HepG2 (cell line): ENCODE measurements around the gene PLET1. TPM values are rescaled to one million over a fixed set of nuclear protein-coding genes. Genes with fewer than 3 reads are reported as not detected.

Experiments
- BORCS8-MEF2B ChIP-seq: sonication (generic); formaldehyde crosslinking; IDR thresholded peaks from 2 replicates; pipeline ENCODE4 v1.8.0; 2022; ENCODE audit warnings: mild to moderate bottlenecking, missing genetic modification reagents
- HES4 ChIP-seq: sonication (generic); formaldehyde crosslinking; IDR thresholded peaks from 2 replicates; pipeline ENCODE4 v1.9.0; 2021; ENCODE audit warnings: mild to moderate bottlenecking, missing genetic modification reagents, borderline replicate concordance
- HNF4A ChIP-seq: sonication (generic); formaldehyde crosslinking; IDR thresholded peaks from 2 replicates; pipeline ENCODE4 v1.4.0; 2020; ENCODE audit warnings: missing genetic modification reagents
- HOXA3 ChIP-seq: sonication (generic); formaldehyde crosslinking; IDR thresholded peaks from 2 replicates; pipeline ENCODE4 v1.5.0; 2020; ENCODE audit warnings: missing genetic modification reagents
- MTA1 ChIP-seq: sonication (generic); formaldehyde crosslinking; IDR thresholded peaks from 2 replicates; pipeline ENCODE4 v1.4.0; 2020; ENCODE audit warnings: missing genetic modification reagents, mild to moderate bottlenecking, borderline replicate concordance
- MYC ChIP-seq: sonication (generic); formaldehyde crosslinking; IDR thresholded peaks from 2 replicates; pipeline ENCODE4 v1.9.0; 2021; ENCODE audit warnings: missing genetic modification reagents, borderline replicate concordance
- NAIF1 ChIP-seq: sonication (generic); formaldehyde crosslinking; IDR thresholded peaks from 2 replicates; pipeline ENCODE4 v1.5.0; 2020; ENCODE audit warnings: mild to moderate bottlenecking, missing genetic modification reagents, borderline replicate concordance
- NFRKB ChIP-seq: fragments of 450-650 bp; IDR thresholded peaks from 2 replicates; pipeline ENCODE4 v1.6.1; 2017
- PHF8 ChIP-seq: sonication (generic); formaldehyde crosslinking; IDR thresholded peaks from 2 replicates; pipeline ENCODE4 v1.5.0; 2020; ENCODE audit warnings: missing genetic modification reagents
- RAD21 ChIP-seq: fragments of 450-650 bp; formaldehyde crosslinking; IDR thresholded peaks from 2 replicates; pipeline ENCODE4 v1.5.0; 2020; ENCODE audit warnings: mild to moderate bottlenecking
- REXO4 ChIP-seq: sonication (generic); formaldehyde crosslinking; IDR thresholded peaks from 2 replicates; pipeline ENCODE4 v1.8.0; 2022; ENCODE audit warnings: missing genetic modification reagents, mild to moderate bottlenecking, borderline replicate concordance
- SNAI1 ChIP-seq: sonication (generic); formaldehyde crosslinking; IDR thresholded peaks from 2 replicates; pipeline ENCODE4 v1.5.0; 2020; ENCODE audit warnings: mild to moderate bottlenecking, missing genetic modification reagents, borderline replicate concordance
- TFDP1 ChIP-seq: IDR thresholded peaks from 2 replicates; pipeline ENCODE4 v1.6.1; 2016; ENCODE audit warnings: missing compliant biosample characterization, missing genetic modification reagents, borderline replicate concordance
- UBTF ChIP-seq: sonication (generic); formaldehyde crosslinking; IDR thresholded peaks from 2 replicates; pipeline ENCODE4 v1.4.0; 2020; ENCODE audit warnings: mild to moderate bottlenecking, missing genetic modification reagents
- YEATS4 ChIP-seq: sonication (generic); formaldehyde crosslinking; IDR thresholded peaks from 2 replicates; pipeline ENCODE4 v1.4.0; 2020; ENCODE audit warnings: missing genetic modification reagents, borderline replicate concordance
- ZNF143 ChIP-seq: sonication (generic); formaldehyde crosslinking; IDR thresholded peaks from 2 replicates; pipeline ENCODE4 v1.4.0; 2020; ENCODE audit warnings: missing genetic modification reagents
- ZNF629 ChIP-seq: sonication (generic); formaldehyde crosslinking; conservative IDR thresholded peaks from 2 replicates; pipeline ENCODE4 v1.5.0; 2020; ENCODE audit warnings: missing genetic modification reagents
- ZNF687 ChIP-seq: sonication (generic); formaldehyde crosslinking; IDR thresholded peaks from 2 replicates; pipeline ENCODE4 v1.5.1; 2020; ENCODE audit warnings: mild to moderate bottlenecking, missing genetic modification reagents, moderate library complexity
- ZNF792 ChIP-seq: IDR thresholded peaks from 2 replicates; pipeline ENCODE4 v1.6.1; 2016
- polyA plus RNA-seq, 8 experiments: library from polyadenylated mRNA; depleted of rRNA in 3 of 8; stranded (reverse) in 7 of 8; unstranded in 1 of 8; fragments of >200 nt; fragmentation: Illumina TruSeq in 4 of 8; extraction: Trizol in 4 of 8; gene quantifications; 2 replicates each; pipeline versions ENCODE4 v1.2.1 to v1.2.3, GENCODE V29; 2011 to 2016; ENCODE audit warnings: low read depth in 4 of 8, missing spikeins in 1 of 8, mixed read lengths in 1 of 8; ENCODE audit not compliant: insufficient read depth in 1 of 8
- total RNA-seq, 5 experiments: library from RNA; depleted of rRNA; stranded (reverse); fragments of >200 nt; fragmentation: Illumina TruSeq; extraction: Trizol; gene quantifications; 2 replicates each; pipeline ENCODE4 v1.2.3, GENCODE V29; 2016; ENCODE audit warnings: low read depth in 1 of 5
- TF ChIP-seq, protein P1 (sequence below): sonication (generic); formaldehyde crosslinking; IDR thresholded peaks from 2 replicates; pipeline ENCODE4 v1.5.1; 2020; ENCODE audit warnings: missing genetic modification reagents, mild to moderate bottlenecking, borderline replicate concordance

PLET1 gene
- total and polyA plus RNA-seq, 2 of the 13 experiments (the other 11 are each of a cell fraction or from before 2014, with no cell fraction given), result not detected

GRCh38 chr11:112289588-112290492, 29.2 kb upstream of the PLET1 start (continued):
- TF ChIP-seq UBTF (CRISPR knock-in tag) (peak; percentile 64; the same call in 1 of the 2 replicates), BORCS8-MEF2B (CRISPR knock-in tag) (peak; percentile 28; the same call in 1 of the 2 replicates), MYC (peak; percentile 81), YEATS4 (peak; percentile 65), REXO4 (no peak), RAD21 (CRISPR knock-in tag) (peak; percentile 94), HOXA3 (CRISPR knock-in tag) (peak; percentile 43; the same call in 1 of the 2 replicates), HES4 (CRISPR knock-in tag) (no peak), ZNF629 (no peak), PHF8 (CRISPR knock-in tag) (0 out of 2 replicates have a peak, but pooled peaks have one; percentile 40), ZNF792 (CRISPR knock-in tag) (peak; percentile 30; the same call in 1 of the 2 replicates), NAIF1 (CRISPR knock-in tag) (no peak), HNF4A (CRISPR knock-in tag) (no peak), ZNF687 (CRISPR knock-in tag) (peak; percentile 69), MTA1 (CRISPR knock-in tag) (no peak), TFDP1 (CRISPR knock-in tag) (peak; percentile 59; the same call in 1 of the 2 replicates), NFRKB (no peak), SNAI1 (CRISPR knock-in tag) (no peak), ZNF143 (CRISPR knock-in tag) (0 out of 2 replicates have a peak, but pooled peaks have one; percentile 21)
- TF ChIP-seq, protein P1, sequence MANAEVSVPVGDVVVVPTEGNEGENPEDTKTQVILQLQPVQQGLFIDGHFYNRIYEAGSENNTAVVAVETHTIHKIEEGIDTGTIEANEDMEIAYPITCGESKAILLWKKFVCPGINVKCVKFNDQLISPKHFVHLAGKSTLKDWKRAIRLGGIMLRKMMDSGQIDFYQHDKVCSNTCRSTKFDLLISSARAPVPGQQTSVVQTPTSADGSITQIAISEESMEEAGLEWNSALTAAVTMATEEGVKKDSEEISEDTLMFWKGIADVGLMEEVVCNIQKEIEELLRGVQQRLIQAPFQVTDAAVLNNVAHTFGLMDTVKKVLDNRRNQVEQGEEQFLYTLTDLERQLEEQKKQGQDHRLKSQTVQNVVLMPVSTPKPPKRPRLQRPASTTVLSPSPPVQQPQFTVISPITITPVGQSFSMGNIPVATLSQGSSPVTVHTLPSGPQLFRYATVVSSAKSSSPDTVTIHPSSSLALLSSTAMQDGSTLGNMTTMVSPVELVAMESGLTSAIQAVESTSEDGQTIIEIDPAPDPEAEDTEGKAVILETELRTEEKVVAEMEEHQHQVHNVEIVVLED (CRISPR knock-in tag), result peak; percentile 7; the same call in 1 of the 2 replicates
